ENCODE data around the gene OR10G2.

GRCh38 chr14:21672116-21672515, 37.4 kb upstream of the OR10G2 start:
- TF ChIP-seq EZH2 (IDR thresholded peaks at IDR 0.05; ENCODE audit: insufficient read depth, poor library complexity, severe bottlenecking), result no peak
- no peak for TF ChIP-seq EZH2phosphoT487 (IDR thresholded peaks at IDR 0.05; ENCODE audit: insufficient read depth, low read depth)
